IgD-negative memory B cell (primary cell): ENCODE data around the gene GABRG1. TPM values are rescaled to one million over a fixed set of nuclear protein-coding genes. Genes with fewer than 3 reads are reported as not detected.

Source experiments
- H3K27ac Mint-ChIP-seq, 3 donors: one replicate each; pipeline ENCODE4 v1.8.0; 2020 to 2022; ENCODE audit warnings: mild to moderate bottlenecking in 3 of 3, mixed read lengths in 3 of 3, moderate library complexity in 1 of 3
- H3K27me3 Mint-ChIP-seq: one replicate; pipeline ENCODE4 v1.8.0; 2021; ENCODE audit warnings: mixed read lengths
- H3K36me3 Mint-ChIP-seq: one replicate; pipeline ENCODE4 v1.8.0; 2020; ENCODE audit warnings: mild to moderate bottlenecking, mixed read lengths
- H3K4me1 Mint-ChIP-seq, 3 donors: one replicate each; pipeline ENCODE4 v1.8.0; 2020 to 2022; ENCODE audit warnings: mixed read lengths in 3 of 3, mild to moderate bottlenecking in 1 of 3
- H3K4me3 Mint-ChIP-seq, 4 donors: one replicate each; pipeline ENCODE4 v1.8.0; 2020 to 2022; ENCODE audit warnings: mild to moderate bottlenecking in 4 of 4, mixed read lengths in 4 of 4, moderate library complexity in 3 of 4
- H3K9me3 Mint-ChIP-seq, 3 donors: one replicate each; pipeline ENCODE4 v1.8.0; 2020 to 2021; ENCODE audit warnings: mixed read lengths in 3 of 3, mild to moderate bottlenecking in 1 of 3
- polyA plus RNA-seq: library from polyadenylated mRNA; unstranded; fragments of 300-500 nt; fragmentation: Illumina TruSeq; gene quantifications from one replicate; pipeline ENCODE4 v1.2.3, GENCODE V29; 2021

Gene GABRG1
- not detected for polyA plus RNA-seq

GRCh38 chr4:46123913-46124755 lies at the start of gene GABRG1:
GABRG1 (minus strand) TSS chr4:46124054; CDS start chr4:46123913, 141 bp downstream.
- no peak within 1 kb of the TSS for H3K27ac Mint-ChIP-seq
- H3K9me3 Mint-ChIP-seq: peaks cover 3 to 17% (median 3%) of the 10 kb centered on the region in 3 donors
- no peaks in the 10 kb centered on the region for H3K4me1 Mint-ChIP-seq
- no peaks in the 10 kb centered on the region for H3K27me3 Mint-ChIP-seq
- H3K4me3 Mint-ChIP-seq: no peak within 1 kb of the TSS
- H3K36me3 Mint-ChIP-seq: no peaks in the 10 kb centered on the region

GRCh38 chr4:46146993-46147392 lies 23.1 kb upstream of the GABRG1 start:
- Mint-ChIP-seq H3K36me3 (no peaks in the 10 kb centered on the region), H3K9me3 (peaks cover 4 to 6% (median 4%) of the 10 kb centered on the region in 3 donors), H3K27me3 (no peaks in the 10 kb centered on the region), H3K27ac (no peak overlapping the region), H3K4me1 (no peaks in the 10 kb centered on the region), H3K4me3 (no peak overlapping the region)

GRCh38 chr4:46131498-46132057 lies 7.7 kb upstream of the GABRG1 start:
- Mint-ChIP-seq H3K27ac (no peak overlapping the region), H3K4me3 (no peak overlapping the region), H3K4me1 (no peaks in the 10 kb centered on the region), H3K36me3 (no peaks in the 10 kb centered on the region), H3K27me3 (no peaks in the 10 kb centered on the region), H3K9me3 (peaks cover 5 to 9% (median 9%) of the 10 kb centered on the region in 3 donors)

- no peaks in the 10 kb centered on the region for H3K36me3 Mint-ChIP-seq
- H3K4me1 Mint-ChIP-seq: no peaks in the 10 kb centered on the region
- peaks cover 3 to 17% (median 4%) of the 10 kb centered on the region in 3 donors for H3K9me3 Mint-ChIP-seq
- H3K27me3 Mint-ChIP-seq: no peaks in the 10 kb centered on the region
- no peak overlapping the region for H3K27ac Mint-ChIP-seq
- H3K4me3 Mint-ChIP-seq: no peak overlapping the region
These were observed 1.0 kb upstream of the GABRG1 start for GRCh38 chr4:46124773-46125413.

GRCh38 chr4:46081674-46082073 lies 42.2 kb downstream of the GABRG1 start:
- peaks cover 0 to 11% (median 0%) of the 10 kb centered on the region in 3 donors for H3K9me3 Mint-ChIP-seq
- H3K4me1 Mint-ChIP-seq: no peaks in the 10 kb centered on the region
- no peaks in the 10 kb centered on the region for H3K36me3 Mint-ChIP-seq
- no peak overlapping the region for H3K4me3 Mint-ChIP-seq
- H3K27me3 Mint-ChIP-seq: no peaks in the 10 kb centered on the region
- H3K27ac Mint-ChIP-seq: no peak overlapping the region

- peaks cover 0 to 11% (median 0%) of the 10 kb centered on the region in 3 donors for H3K9me3 Mint-ChIP-seq
- no peak overlapping the region for H3K4me3 Mint-ChIP-seq
- no peaks in the 10 kb centered on the region for H3K4me1 Mint-ChIP-seq
- no peak overlapping the region for H3K27ac Mint-ChIP-seq
- no peaks in the 10 kb centered on the region for H3K36me3 Mint-ChIP-seq
- no peaks in the 10 kb centered on the region for H3K27me3 Mint-ChIP-seq
These were observed 42.6 kb downstream of the GABRG1 start for GRCh38 chr4:46081248-46081647.

- no peak overlapping the region for H3K27ac Mint-ChIP-seq
- H3K4me1 Mint-ChIP-seq: no peaks in the 10 kb centered on the region
- H3K4me3 Mint-ChIP-seq: no peak overlapping the region
- no peaks in the 10 kb centered on the region for H3K36me3 Mint-ChIP-seq
- H3K9me3 Mint-ChIP-seq: peaks cover 0 to 3% (median 3%) of the 10 kb centered on the region in 3 donors
- H3K27me3 Mint-ChIP-seq: no peaks in the 10 kb centered on the region
These were observed 50.1 kb downstream of the GABRG1 start for GRCh38 chr4:46073778-46074177.

- H3K27ac Mint-ChIP-seq: no peak overlapping the region
- no peaks in the 10 kb centered on the region for H3K36me3 Mint-ChIP-seq
- H3K4me1 Mint-ChIP-seq: no peaks in the 10 kb centered on the region
- no peak overlapping the region for H3K4me3 Mint-ChIP-seq
- peaks cover 0 to 15% (median 3%) of the 10 kb centered on the region in 3 donors for H3K9me3 Mint-ChIP-seq
- peaks cover 1% of the 10 kb centered on the region for H3K27me3 Mint-ChIP-seq
These were observed 72.5 kb downstream of the GABRG1 start for GRCh38 chr4:46051392-46051791.

- Mint-ChIP-seq H3K4me3 (no peak overlapping the region), H3K9me3 (peaks cover 3 to 18% (median 8%) of the 10 kb centered on the region in 3 donors), H3K27ac (no peak overlapping the region), H3K4me1 (no peaks in the 10 kb centered on the region), H3K36me3 (no peaks in the 10 kb centered on the region), H3K27me3 (no peaks in the 10 kb centered on the region)
These were observed 91.8 kb downstream of the GABRG1 start for GRCh38 chr4:46032056-46032455.

- Mint-ChIP-seq H3K27ac (no peak overlapping the region), H3K27me3 (no peaks in the 10 kb centered on the region), H3K36me3 (no peaks in the 10 kb centered on the region), H3K4me3 (no peak overlapping the region), H3K4me1 (no peaks in the 10 kb centered on the region), H3K9me3 (peaks cover 0 to 15% (median 3%) of the 10 kb centered on the region in 3 donors)
These were observed 107.5 kb downstream of the GABRG1 start for GRCh38 chr4:46016306-46016705.

- no peaks in the 10 kb centered on the region for H3K27me3 Mint-ChIP-seq
- no peaks in the 10 kb centered on the region for H3K36me3 Mint-ChIP-seq
- H3K4me1 Mint-ChIP-seq: no peaks in the 10 kb centered on the region
- H3K9me3 Mint-ChIP-seq: peaks cover 2 to 4% (median 3%) of the 10 kb centered on the region in 3 donors
- H3K4me3 Mint-ChIP-seq: no peak overlapping the region
- no peak overlapping the region for H3K27ac Mint-ChIP-seq
These were observed 131.1 kb downstream of the GABRG1 start for GRCh38 chr4:45992728-45993127.

GRCh38 chr4:45989775-45990174 lies 134.1 kb downstream of the GABRG1 start:
- Mint-ChIP-seq H3K27ac (no peak overlapping the region), H3K27me3 (no peaks in the 10 kb centered on the region), H3K4me1 (no peaks in the 10 kb centered on the region), H3K36me3 (no peaks in the 10 kb centered on the region), H3K9me3 (peaks cover 4 to 5% (median 4%) of the 10 kb centered on the region in 3 donors), H3K4me3 (no peak overlapping the region)

- Mint-ChIP-seq H3K9me3 (peaks cover 4 to 5% (median 4%) of the 10 kb centered on the region in 3 donors), H3K27me3 (no peaks in the 10 kb centered on the region), H3K36me3 (no peaks in the 10 kb centered on the region), H3K27ac (no peak overlapping the region), H3K4me1 (no peaks in the 10 kb centered on the region), H3K4me3 (no peak overlapping the region)
These were observed 136.0 kb downstream of the GABRG1 start for GRCh38 chr4:45987858-45988257.
